ENCODE results near the gene SELE. TPM values are rescaled to one million over a fixed set of nuclear protein-coding genes. Genes with fewer than 3 reads are reported as not detected.

SELE gene
- total and polyA plus RNA-seq, 10 donors = 0.04 to 2.9 (median 0.29) TPM; not detected in 5

DNA sequence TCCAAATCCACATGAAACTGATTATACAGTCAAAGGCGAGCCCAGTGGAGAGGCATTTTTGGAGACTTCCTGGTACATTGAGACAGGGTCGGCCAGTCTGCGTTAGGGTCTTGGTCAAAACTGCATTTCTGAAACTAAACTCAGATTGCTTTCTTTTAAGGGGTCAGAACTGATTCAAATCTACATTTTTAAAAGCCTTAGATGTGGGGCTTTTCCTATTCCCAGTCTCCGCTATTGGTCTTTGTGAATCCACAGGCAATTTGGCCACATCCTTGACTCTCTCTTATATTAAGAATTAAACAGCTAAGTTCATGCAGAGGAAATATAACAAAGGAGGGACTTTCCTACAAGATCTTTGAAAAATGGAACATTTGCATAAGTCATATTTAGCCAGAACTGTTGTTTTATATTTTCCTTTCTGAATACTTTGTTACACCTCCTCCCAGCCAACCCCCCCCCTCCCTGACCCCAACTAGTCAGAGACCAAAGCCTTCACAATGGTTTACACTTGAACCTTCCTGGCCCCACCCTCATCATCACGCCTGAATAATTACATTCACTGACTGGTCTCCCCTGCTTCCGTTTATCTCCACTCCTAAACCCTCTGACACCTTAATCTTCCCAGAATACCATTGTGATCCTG lies 53.4 kb downstream of the SELE start:
- H3K4me1 ChIP-seq = peaks cover 4 to 91% (median 50%) of the 10 kb centered on the region in 6 donors
- H3K9me3 ChIP-seq = no peaks in the 10 kb centered on the region
- DNase-seq = peak; percentile 79
- WGBS, 5 donors = 44 to 64% (median 60%) methylated on average over 6 of the region's 6 CpGs
- H3K27me3 ChIP-seq (replicated peaks in 1 of 7) = no peaks in the 10 kb centered on the region
- H3K27ac ChIP-seq = peak overlapping the region; percentile 13 to 85 (median 60)
- no peak overlapping the region for H3K4me3 ChIP-seq
- intact Hi-C loops (cut with DNase I; ENCODE audit: low total_unique reads) = no loop called here
- TF ChIP-seq POLR2A (IDR thresholded peaks at IDR 0.05) (no peak), POLR2AphosphoS5 (IDR thresholded peaks at IDR 0.05) (no peak)
- TF ChIP-seq, protein P1, sequence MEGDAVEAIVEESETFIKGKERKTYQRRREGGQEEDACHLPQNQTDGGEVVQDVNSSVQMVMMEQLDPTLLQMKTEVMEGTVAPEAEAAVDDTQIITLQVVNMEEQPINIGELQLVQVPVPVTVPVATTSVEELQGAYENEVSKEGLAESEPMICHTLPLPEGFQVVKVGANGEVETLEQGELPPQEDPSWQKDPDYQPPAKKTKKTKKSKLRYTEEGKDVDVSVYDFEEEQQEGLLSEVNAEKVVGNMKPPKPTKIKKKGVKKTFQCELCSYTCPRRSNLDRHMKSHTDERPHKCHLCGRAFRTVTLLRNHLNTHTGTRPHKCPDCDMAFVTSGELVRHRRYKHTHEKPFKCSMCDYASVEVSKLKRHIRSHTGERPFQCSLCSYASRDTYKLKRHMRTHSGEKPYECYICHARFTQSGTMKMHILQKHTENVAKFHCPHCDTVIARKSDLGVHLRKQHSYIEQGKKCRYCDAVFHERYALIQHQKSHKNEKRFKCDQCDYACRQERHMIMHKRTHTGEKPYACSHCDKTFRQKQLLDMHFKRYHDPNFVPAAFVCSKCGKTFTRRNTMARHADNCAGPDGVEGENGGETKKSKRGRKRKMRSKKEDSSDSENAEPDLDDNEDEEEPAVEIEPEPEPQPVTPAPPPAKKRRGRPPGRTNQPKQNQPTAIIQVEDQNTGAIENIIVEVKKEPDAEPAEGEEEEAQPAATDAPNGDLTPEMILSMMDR (IDR thresholded peaks at IDR 0.05 in 8 of 11, conservative IDR thresholded peaks at IDR 0.05 in 3 of 11) = no peak
- H3K36me3 ChIP-seq = no peaks in the 10 kb centered on the region

DNA sequence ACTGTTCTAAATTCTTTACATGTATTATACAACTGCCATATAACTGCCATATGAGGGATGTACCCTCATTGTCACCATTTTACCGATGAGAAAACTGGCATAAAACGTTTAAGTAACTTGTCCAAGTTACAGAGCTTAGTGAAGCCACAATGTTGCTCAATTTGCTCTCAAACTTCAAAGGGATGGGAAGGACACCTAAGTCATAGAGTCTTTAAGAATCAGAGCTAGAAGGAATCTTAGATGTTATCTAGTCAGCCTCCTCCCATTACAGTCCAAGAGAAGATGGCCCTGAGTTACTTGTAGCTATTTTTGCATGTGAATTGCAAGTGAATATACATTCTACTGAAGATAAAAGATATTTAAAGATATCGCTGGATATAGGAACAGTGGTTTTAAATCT lies 54.2 kb downstream of the SELE start:
- intact Hi-C loops (cut with DNase I; ENCODE audit: low total_unique reads) = no loop called here
- no peak overlapping the region for H3K4me3 ChIP-seq

GRCh38 chr1:169676001-169676400 lies 57.9 kb downstream of the SELE start:
- WGBS, 5 donors = 15 to 43% (median 29%) methylated on average over 2 of the region's 2 CpGs
- intact Hi-C loops (cut with DNase I; ENCODE audit: low total_unique reads) = no loop called here
- Histone ChIP-seq H3K9me3 (peaks cover 0 to 9% (median 2%) of the 10 kb centered on the region in 8 donors), H3K4me1 (peaks cover under 1 to 69% (median 34%) of the 10 kb centered on the region in 6 donors), H3K36me3 (no peaks in the 10 kb centered on the region), H3K4me3 (no peak overlapping the region), H3K27me3 (replicated peaks in 1 of 7) (no peaks in the 10 kb centered on the region), H3K27ac (peak overlapping the region in 5 of 8 donors; percentile 1 to 43 (median 25))
- no peak for DNase-seq
- TF ChIP-seq POLR2A (IDR thresholded peaks at IDR 0.05) = no peak
- TF ChIP-seq, protein P1 (IDR thresholded peaks at IDR 0.05 in 8 of 11, conservative IDR thresholded peaks at IDR 0.05 in 3 of 11) = no peak
- no peak for TF ChIP-seq POLR2AphosphoS5 (IDR thresholded peaks at IDR 0.05)

More for the DNA sequence above, 54.2 kb downstream of the SELE start:
- peaks cover 4 to 92% (median 50%) of the 10 kb centered on the region in 6 donors for H3K4me1 ChIP-seq
- no peak for TF ChIP-seq POLR2AphosphoS5 (IDR thresholded peaks at IDR 0.05)
- TF ChIP-seq POLR2A (IDR thresholded peaks at IDR 0.05) = no peak
- TF ChIP-seq, protein P1 (IDR thresholded peaks at IDR 0.05 in 8 of 11, conservative IDR thresholded peaks at IDR 0.05 in 3 of 11) = no peak
- DNase-seq = no peak
- H3K27me3 ChIP-seq (replicated peaks in 1 of 7) = no peaks in the 10 kb centered on the region
- peak overlapping the region in 6 of 8 donors; percentile 17 to 85 (median 68) for H3K27ac ChIP-seq
- H3K36me3 ChIP-seq = no peaks in the 10 kb centered on the region
- no peaks in the 10 kb centered on the region for H3K9me3 ChIP-seq
- 56 to 84% (median 72%) methylated on average over 3 of the region's 3 CpGs for WGBS, 5 donors

Other genes with a start within 250 kb of the SELE start
- 1 to 10 TPM; 2.4 to 6.7 (median 3.9) TPM for gene SLC19A2, start 248.1 kb downstream of the SELE start, total RNA-seq
- gene SLC19A2, start 248.1 kb downstream of the SELE start, polyA plus RNA-seq = 1 to 10 TPM; 2.0 to 4.0 (median 3.4) TPM
- gene F5, start 147.6 kb downstream of the SELE start, total RNA-seq = 10 to 100 TPM in 2 of 7 donors, 1 to 10 TPM in 5; 5.1 to 34.5 (median 7.7) TPM
- 1 to 10 TPM; 1.7 to 2.3 (median 2.3) TPM for gene F5, start 147.6 kb downstream of the SELE start, polyA plus RNA-seq
- gene SELP, start 104.0 kb downstream of the SELE start, total RNA-seq = 1 to 10 TPM; 3.1 to 7.6 (median 4.7) TPM
- 1 to 10 TPM in 2 of 3 donors, under 1 TPM in 1; 0.97 to 1.3 (median 1.2) TPM for gene SELP, start 104.0 kb downstream of the SELE start, polyA plus RNA-seq
- 100 to 1,000 TPM; 128 to 409 (median 176) TPM for gene SELL, start 22.5 kb downstream of the SELE start, total RNA-seq
- gene SELL, start 22.5 kb downstream of the SELE start, polyA plus RNA-seq = 100 to 1,000 TPM; 127 to 157 (median 127) TPM
- 10 to 100 TPM in 3 of 7 donors, 1 to 10 TPM in 4; 6.5 to 12.9 (median 9.9) TPM for gene METTL18, start 60.8 kb upstream of the SELE start, total RNA-seq
- 10 to 100 TPM; 15.5 to 16.3 (median 15.9) TPM for gene METTL18, start 60.8 kb upstream of the SELE start, polyA plus RNA-seq
- gene SCYL3, start 159.8 kb upstream of the SELE start, total RNA-seq = 10 to 100 TPM; 11.9 to 16.0 (median 13.6) TPM
- gene SCYL3, start 159.8 kb upstream of the SELE start, polyA plus RNA-seq = 1 to 10 TPM; 4.4 to 5.0 (median 4.6) TPM

All from spleen (tissue), 11 donors.